B cell (primary cell): ENCODE results near the gene NSUN6. TPM values are rescaled to one million over a fixed set of nuclear protein-coding genes. Genes with fewer than 3 reads are reported as not detected.

Experiments used
- ATAC-seq: fragments of 200-7000 bp; cut with Tn5 transposase; one replicate; pipeline ENCODE4 v1.10.0; 2021; ENCODE audit warnings: low read depth, mild to moderate bottlenecking, moderate number of reproducible peaks, moderate library complexity
- CTCF ChIA-PET: fragments of 350-600 bp; sonication (Branson Sonifier 250); formaldehyde crosslinking; loops from one replicate; lab custom pipeline; 2021; ENCODE audit warnings: antibody characterized with exemption, inconsistent platforms; lab: Charles Lee
- POLR2A ChIA-PET: fragments of 350-600 bp; sonication (Branson Sonifier 250); formaldehyde crosslinking; loops from one replicate; lab custom pipeline; 2021; ENCODE audit warnings: antibody characterized with exemption; lab: Charles Lee
- DNase-seq: peaks from one replicate; pipeline ENCODE4 v3.0.0; 2013
- H2AFZ ChIP-seq: 2 replicates; pipeline ENCODE4 v1.6.1; 2012; ENCODE audit warnings: mild to moderate bottlenecking, low read depth, low read length; ENCODE audit not compliant: insufficient read depth, poor library complexity, severe bottlenecking
- H3K27ac ChIP-seq, 2 donors: 1 replicate in 1 of 2; 2 replicates in 1 of 2; pipeline ENCODE4 v1.5.1; 2012 to 2013; ENCODE audit warnings: low read length in 2 of 2, mild to moderate bottlenecking in 2 of 2, moderate library complexity in 1 of 2
- H3K27me3 ChIP-seq, 4 experiments: fragments of 200-600 bp in 1 of 4; sonication (generic) in 1 of 4; replicated peaks in 1 of 4; 1 replicate in 2 of 4; 2 replicates in 2 of 4; pipeline versions ENCODE4 v1.6.1 to v1.7.0; 2013 to 2016; ENCODE audit warnings: low read length in 3 of 4, mild to moderate bottlenecking in 2 of 4, mixed read lengths in 1 of 4, moderate library complexity in 1 of 4; ENCODE audit not compliant: insufficient read depth in 4 of 4, control insufficient read depth in 3 of 4; ENCODE audit errors: control extremely low read depth in 1 of 4
- H3K36me3 ChIP-seq, 2 experiments: replicated peaks in 1 of 2; 1 replicate in 1 of 2; 2 replicates in 1 of 2; pipeline versions ENCODE4 v1.6.1 to v1.7.1; 2013; ENCODE audit warnings: low read length in 1 of 2; ENCODE audit not compliant: insufficient read depth in 2 of 2, control insufficient read depth in 1 of 2; ENCODE audit errors: control extremely low read depth in 1 of 2, extremely low read depth in 1 of 2
- H3K4me1 ChIP-seq, 2 donors: fragments of 200-600 bp in 1 of 2; sonication (generic) in 1 of 2; 1 replicate in 1 of 2; 2 replicates in 1 of 2; pipeline versions ENCODE4 v1.5.1 to v1.6.1; 2013 to 2017; ENCODE audit warnings: low read length in 2 of 2; ENCODE audit not compliant: control insufficient read depth in 2 of 2, insufficient read depth in 2 of 2
- H3K4me2 ChIP-seq: replicated peaks from 2 replicates; pipeline ENCODE3; 2012; ENCODE audit warnings: mild to moderate bottlenecking, low read depth, low read length; ENCODE audit not compliant: poor library complexity, severe bottlenecking
- H3K4me3 ChIP-seq, 5 experiments: fragments of 200-600 bp in 1 of 5; sonication (generic) in 1 of 5; 1 replicate in 3 of 5; 2 replicates in 2 of 5; pipeline versions ENCODE4 v1.5.1 to v1.7.0; 2011 to 2016; ENCODE audit warnings: low read length in 4 of 5, mild to moderate bottlenecking in 4 of 5, low read depth in 2 of 5, control low read depth in 1 of 5, moderate library complexity in 1 of 5; ENCODE audit not compliant: insufficient read depth in 1 of 5; ENCODE audit errors: control extremely low read depth in 1 of 5, extremely low read depth in 1 of 5
- H3K79me2 ChIP-seq: fragments of 200-600 bp; sonication (generic); one replicate; pipeline ENCODE4 v1.6.0; 2016; ENCODE audit warnings: low read length; ENCODE audit not compliant: control insufficient read depth, insufficient read depth
- H3K9ac ChIP-seq: fragments of 200-600 bp; sonication (generic); 2 replicates; pipeline ENCODE4 v1.6.1; 2017; ENCODE audit warnings: mild to moderate bottlenecking, low read length, moderate library complexity
- H3K9me3 ChIP-seq, 3 donors: one replicate each; pipeline versions ENCODE4 v1.6.1 to v1.7.1; 2013; ENCODE audit warnings: low read length in 2 of 3; ENCODE audit not compliant: control insufficient read depth in 2 of 3, insufficient read depth in 1 of 3; ENCODE audit errors: control extremely low read depth in 1 of 3
- H4K20me1 ChIP-seq: 2 replicates; pipeline ENCODE4 v1.6.0; 2012; ENCODE audit warnings: mild to moderate bottlenecking, low read length; ENCODE audit not compliant: insufficient read depth, control insufficient read depth, poor library complexity, severe bottlenecking
- H3K27ac Mint-ChIP-seq: one replicate; pipeline ENCODE4 v1.8.0; 2021; ENCODE audit warnings: mixed read lengths
- H3K27me3 Mint-ChIP-seq: one replicate; pipeline ENCODE4 v1.8.0; 2021; ENCODE audit warnings: mixed read lengths
- H3K4me1 Mint-ChIP-seq: one replicate; pipeline ENCODE4 v1.8.0; 2021; ENCODE audit warnings: mixed read lengths
- H3K4me3 Mint-ChIP-seq: one replicate; pipeline ENCODE4 v1.8.0; 2021; ENCODE audit warnings: mixed read lengths
- H3K9me3 Mint-ChIP-seq: one replicate; pipeline ENCODE4 v1.8.0; 2022; ENCODE audit warnings: mixed read lengths; ENCODE audit not compliant: insufficient read depth
- EZH2 ChIP-seq: IDR thresholded peaks from 2 replicates; pipeline ENCODE4 v1.6.1; 2012; ENCODE audit warnings: borderline replicate concordance, low read depth, mild to moderate bottlenecking, moderate library complexity, low read length; ENCODE audit not compliant: insufficient read depth, poor library complexity, severe bottlenecking
- WGBS: methylation state at CpG from one replicate; pipeline ENCODE4 v1.1.5; 2013; ENCODE audit warnings: missing lambda C conversion rate; ENCODE audit not compliant: insufficient coverage; 5-methylcytosine and 5-hydroxymethylcytosine counted together
- intact Hi-C: fragments of 100-400 bp; cut with micrococcal nuclease; formaldehyde crosslinking; loops from one replicate; pipeline ENCODE4 v1.10.0; 2022
- polyA plus RNA-seq: library from polyadenylated mRNA; depleted of rRNA; stranded (reverse); fragments of >200 nt; gene quantifications from 2 replicates; pipeline ENCODE4 v1.2.3, GENCODE V29; 2012
- total RNA-seq, 2 donors: library from RNA; stranded (reverse); fragments of 120-200 nt in 1 of 2; gene quantifications; 1 replicate in 1 of 2; 2 replicates in 1 of 2; pipeline versions ENCODE4 v1.2.3 to v1.2.4, GENCODE V29; 2013 to 2022
- TF ChIP-seq, protein P1 (sequence below): fragments of 200-600 bp; IDR thresholded peaks from one replicate; pipeline ENCODE4 v1.8.0; 2022; ENCODE audit warnings: antibody characterized with exemption, mild to moderate bottlenecking

The NSUN6 gene
- total and polyA plus RNA-seq, 2 donors (not counting 1 experiment from before 2014, with no cell fraction given) = 13.4 to 27.9 TPM

DNA sequence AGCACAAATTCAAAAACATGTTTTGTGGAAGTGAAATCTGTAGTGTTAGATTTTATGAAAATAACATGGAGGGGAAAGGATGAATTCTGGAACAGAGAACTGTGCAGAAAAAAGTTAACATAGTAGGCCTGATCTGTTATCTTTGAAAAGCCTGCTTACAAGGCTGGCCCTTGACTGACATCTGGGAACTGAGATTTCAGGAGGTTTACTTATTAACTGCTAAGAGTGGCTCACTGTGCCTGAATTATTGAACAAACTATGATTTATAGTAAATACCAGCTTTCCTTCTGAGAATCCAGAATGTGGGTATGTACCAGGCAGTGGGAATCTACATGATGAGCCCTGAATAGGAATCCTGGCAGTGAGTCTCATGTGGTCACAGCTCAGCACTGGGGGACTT is 30.5 kb downstream of the NSUN6 start:
- no peak overlapping the region for H3K4me2 ChIP-seq
- H3K9me3 ChIP-seq = no peaks in the 10 kb centered on the region
- H3K9me3 Mint-ChIP-seq = no peaks in the 10 kb centered on the region
- ATAC-seq = no peak
- H4K20me1 ChIP-seq = no peaks in the 10 kb centered on the region
- no peak for DNase-seq
- ChIA-PET POLR2A (no interaction called here), CTCF (no interaction called here)
- no peaks in the 10 kb centered on the region for H3K4me1 ChIP-seq
- peaks cover 2 to 8% of the 10 kb centered on the region in 2 experiments for H3K36me3 ChIP-seq
- no peaks in the 10 kb centered on the region for H3K27me3 Mint-ChIP-seq
- H3K4me1 Mint-ChIP-seq = no peaks in the 10 kb centered on the region
- H2AFZ ChIP-seq = no peak overlapping the region
- intact Hi-C loops = no loop called here
- no peak overlapping the region for H3K27ac Mint-ChIP-seq
- no peak overlapping the region for H3K4me3 ChIP-seq
- H3K27me3 ChIP-seq = no peaks in the 10 kb centered on the region
- H3K27ac ChIP-seq = no peak overlapping the region
- H3K4me3 Mint-ChIP-seq = no peak overlapping the region
- peaks cover 3% of the 10 kb centered on the region for H3K79me2 ChIP-seq
- TF ChIP-seq, protein P1, sequence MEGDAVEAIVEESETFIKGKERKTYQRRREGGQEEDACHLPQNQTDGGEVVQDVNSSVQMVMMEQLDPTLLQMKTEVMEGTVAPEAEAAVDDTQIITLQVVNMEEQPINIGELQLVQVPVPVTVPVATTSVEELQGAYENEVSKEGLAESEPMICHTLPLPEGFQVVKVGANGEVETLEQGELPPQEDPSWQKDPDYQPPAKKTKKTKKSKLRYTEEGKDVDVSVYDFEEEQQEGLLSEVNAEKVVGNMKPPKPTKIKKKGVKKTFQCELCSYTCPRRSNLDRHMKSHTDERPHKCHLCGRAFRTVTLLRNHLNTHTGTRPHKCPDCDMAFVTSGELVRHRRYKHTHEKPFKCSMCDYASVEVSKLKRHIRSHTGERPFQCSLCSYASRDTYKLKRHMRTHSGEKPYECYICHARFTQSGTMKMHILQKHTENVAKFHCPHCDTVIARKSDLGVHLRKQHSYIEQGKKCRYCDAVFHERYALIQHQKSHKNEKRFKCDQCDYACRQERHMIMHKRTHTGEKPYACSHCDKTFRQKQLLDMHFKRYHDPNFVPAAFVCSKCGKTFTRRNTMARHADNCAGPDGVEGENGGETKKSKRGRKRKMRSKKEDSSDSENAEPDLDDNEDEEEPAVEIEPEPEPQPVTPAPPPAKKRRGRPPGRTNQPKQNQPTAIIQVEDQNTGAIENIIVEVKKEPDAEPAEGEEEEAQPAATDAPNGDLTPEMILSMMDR = no peak
- no peak for TF ChIP-seq EZH2
- H3K9ac ChIP-seq = no peak overlapping the region

DNA sequence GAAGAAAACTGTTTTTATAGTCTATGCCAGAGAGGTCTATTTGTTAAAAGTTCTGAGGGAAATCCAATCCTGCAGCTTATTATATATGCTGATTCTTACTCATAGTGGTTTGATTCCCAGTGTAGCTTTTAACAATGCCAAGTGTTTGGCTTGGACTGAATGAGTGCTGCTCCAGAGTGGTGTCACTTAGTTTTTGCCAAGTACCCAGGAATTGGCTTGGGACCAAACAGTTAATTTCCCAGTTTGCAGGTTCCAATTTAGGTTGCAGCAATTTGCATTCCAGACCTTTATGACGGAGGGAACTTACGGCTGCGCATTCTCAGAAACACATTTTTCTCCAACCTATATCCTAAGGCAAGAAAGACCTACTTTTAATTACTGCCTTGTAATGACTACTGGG is 32.4 kb downstream of the NSUN6 start:
- no peaks in the 10 kb centered on the region for H3K4me1 ChIP-seq
- no peak overlapping the region for H3K4me3 ChIP-seq
- H3K27ac Mint-ChIP-seq = no peak overlapping the region
- DNase-seq (no peak), ATAC-seq (no peak)
- ChIA-PET CTCF (no interaction called here), POLR2A (no interaction called here)
- no peaks in the 10 kb centered on the region for H3K9me3 Mint-ChIP-seq
- TF ChIP-seq EZH2 = no peak
- TF ChIP-seq, protein P1 = no peak
- intact Hi-C loops = no loop called here
- H3K4me1 Mint-ChIP-seq = no peaks in the 10 kb centered on the region
- no peak overlapping the region for H3K4me2 ChIP-seq
- H3K9me3 ChIP-seq = no peaks in the 10 kb centered on the region
- WGBS = 100% methylated on average over 3 of the region's 3 CpGs
- no peak overlapping the region for H3K27ac ChIP-seq
- H3K79me2 ChIP-seq = no peaks in the 10 kb centered on the region
- H3K36me3 ChIP-seq = peaks cover 5 to 8% of the 10 kb centered on the region in 2 experiments
- no peaks in the 10 kb centered on the region for H3K27me3 Mint-ChIP-seq
- no peak overlapping the region for H2AFZ ChIP-seq
- no peaks in the 10 kb centered on the region for H3K27me3 ChIP-seq
- H4K20me1 ChIP-seq = no peaks in the 10 kb centered on the region
- no peak overlapping the region for H3K9ac ChIP-seq
- no peak overlapping the region for H3K4me3 Mint-ChIP-seq
